Neural progenitor cell (in vitro differentiated cells): Measurements from ENCODE around the gene TMEM236. TPM values are rescaled to one million over a fixed set of nuclear protein-coding genes. Genes with fewer than 3 reads are reported as not detected.

Source experiments
- DNase-seq: peaks from one replicate; pipeline ENCODE4 v3.0.0-alpha.2; 2016; ENCODE audit warnings: low spot score
- H2AFZ ChIP-seq: fragments of 200-600 bp; sonication (generic); replicated peaks from 2 replicates; pipeline ENCODE4 v1.6.1; 2016; ENCODE audit warnings: antibody characterized with exemption
- H3F3A ChIP-seq: fragments of 200-600 bp; sonication (generic); 2 replicates; pipeline ENCODE4 v1.6.1; 2016; ENCODE audit warnings: antibody characterized with exemption, low read depth
- H3K27ac ChIP-seq: fragments of 200-600 bp; sonication (generic); 2 replicates; pipeline ENCODE4 v1.5.1; 2016; ENCODE audit warnings: mild to moderate bottlenecking
- H3K27me3 ChIP-seq: fragments of 200-600 bp; sonication (generic); 2 replicates; pipeline ENCODE4 v1.6.1; 2016; ENCODE audit warnings: mild to moderate bottlenecking, moderate library complexity
- H3K36me3 ChIP-seq: fragments of 200-600 bp; sonication (generic); 2 replicates; pipeline ENCODE4 v1.5.1; 2016
- H3K4me1 ChIP-seq: fragments of 200-600 bp; sonication (generic); 2 replicates; pipeline ENCODE4 v1.6.1; 2016; ENCODE audit warnings: mixed run types
- H3K4me2 ChIP-seq: fragments of 200-600 bp; sonication (generic); 2 replicates; pipeline ENCODE4 v1.6.1; 2016
- H3K4me3 ChIP-seq: fragments of 200-600 bp; sonication (generic); 2 replicates; pipeline ENCODE4 v1.5.1; 2016
- H3K79me2 ChIP-seq: fragments of 200-600 bp; sonication (generic); 2 replicates; pipeline ENCODE4 v1.6.1; 2016; ENCODE audit warnings: low read depth
- H3K9ac ChIP-seq: fragments of 200-600 bp; sonication (generic); 2 replicates; pipeline ENCODE4 v1.6.1; 2016
- H3K9me3 ChIP-seq: fragments of 200-600 bp; sonication (generic); 2 replicates; pipeline ENCODE4 v1.5.1; 2016; ENCODE audit warnings: low read depth
- H4K20me1 ChIP-seq: fragments of 200-600 bp; sonication (generic); 2 replicates; pipeline ENCODE4 v1.6.1; 2016; ENCODE audit warnings: low read depth
- H3K27ac Mint-ChIP-seq: 3 replicates; pipeline ENCODE4 v1.8.0; 2021; ENCODE audit warnings: mixed read lengths
- H3K27me3 Mint-ChIP-seq: 2 replicates; pipeline ENCODE4 v1.8.0; 2022; ENCODE audit warnings: low read depth, mild to moderate bottlenecking, inconsistent platforms, moderate library complexity, mixed read lengths; ENCODE audit not compliant: insufficient read depth
- H3K36me3 Mint-ChIP-seq: 3 replicates; pipeline ENCODE4 v1.8.0; 2021; ENCODE audit warnings: mixed read lengths
- H3K4me1 Mint-ChIP-seq: 3 replicates; pipeline ENCODE4 v1.8.0; 2021; ENCODE audit warnings: mixed read lengths
- H3K4me3 Mint-ChIP-seq: 3 replicates; pipeline ENCODE4 v1.8.0; 2021; ENCODE audit warnings: mild to moderate bottlenecking, moderate library complexity, mixed read lengths
- H3K9me3 Mint-ChIP-seq: 3 replicates; pipeline ENCODE4 v1.8.0; 2020; ENCODE audit warnings: mixed read lengths
- CTCF ChIP-seq: fragments of 200-600 bp; sonication (generic); IDR thresholded peaks from 2 replicates; pipeline ENCODE4 v1.5.1; 2017; ENCODE audit warnings: antibody characterized with exemption, mild to moderate bottlenecking
- EZH2 ChIP-seq: fragments of 200-600 bp; sonication (generic); IDR thresholded peaks from 2 replicates; pipeline ENCODE4 v1.6.1; 2017; ENCODE audit warnings: antibody characterized with exemption, mild to moderate bottlenecking, moderate library complexity
- EZH2phosphoT487 ChIP-seq: fragments of 200-600 bp; sonication (generic); IDR thresholded peaks from 2 replicates; pipeline ENCODE4 v1.6.1; 2017; ENCODE audit warnings: antibody characterized with exemption
- total RNA-seq: library from RNA; depleted of rRNA; stranded (reverse); fragments of >200 nt; gene quantifications from 2 replicates; pipeline ENCODE4 v1.2.3, GENCODE V29; 2015; ENCODE audit warnings: low replicate concordance

The TMEM236 gene
- total RNA-seq, 1 donor from 2014 or later = not detected

GRCh38 chr10:17785276-17785930, 33.4 kb downstream of the TMEM236 start:
- no peaks in the 10 kb centered on the region for H3F3A ChIP-seq
- no peaks in the 10 kb centered on the region for H3K9me3 ChIP-seq
- Mint-ChIP-seq H3K36me3 (no peaks in the 10 kb centered on the region), H3K4me1 (peaks cover 17% of the 10 kb centered on the region), H3K27me3 (peaks cover 5% of the 10 kb centered on the region), H3K4me3 (no peak overlapping the region), H3K27ac (no peak overlapping the region), H3K9me3 (no peaks in the 10 kb centered on the region)
- no peaks in the 10 kb centered on the region for H3K79me2 ChIP-seq
- H3K4me1 ChIP-seq = peaks cover under 1% of the 10 kb centered on the region
- no peaks in the 10 kb centered on the region for H3K36me3 ChIP-seq
- no peak overlapping the region for H2AFZ ChIP-seq
- H3K27ac ChIP-seq = no peak overlapping the region
- H3K27me3 ChIP-seq = no peaks in the 10 kb centered on the region
- no peak for TF ChIP-seq EZH2phosphoT487
- no peak for TF ChIP-seq EZH2
- TF ChIP-seq CTCF = no peak
- H4K20me1 ChIP-seq = no peaks in the 10 kb centered on the region
- H3K9ac ChIP-seq = no peak overlapping the region
- no peak for DNase-seq
- no peak overlapping the region for H3K4me2 ChIP-seq
- no peak overlapping the region for H3K4me3 ChIP-seq

- no peak overlapping the region for H3K27ac ChIP-seq
- peak overlapping the region; percentile 99 for H3K27ac Mint-ChIP-seq
- no peak for DNase-seq
- H3K9me3 Mint-ChIP-seq = no peaks in the 10 kb centered on the region
- H3K4me3 Mint-ChIP-seq = peak overlapping the region; percentile 63
- H3F3A ChIP-seq = no peaks in the 10 kb centered on the region
- H3K9me3 ChIP-seq = no peaks in the 10 kb centered on the region
- no peaks in the 10 kb centered on the region for H3K36me3 Mint-ChIP-seq
- TF ChIP-seq EZH2 (no peak), EZH2phosphoT487 (no peak), CTCF (no peak)
- H3K36me3 ChIP-seq = no peaks in the 10 kb centered on the region
- H3K79me2 ChIP-seq = no peaks in the 10 kb centered on the region
- H4K20me1 ChIP-seq = no peaks in the 10 kb centered on the region
- no peak overlapping the region for H3K9ac ChIP-seq
- H2AFZ ChIP-seq = no peak overlapping the region
- H3K4me1 ChIP-seq = no peaks in the 10 kb centered on the region
- H3K4me3 ChIP-seq = no peak overlapping the region
- H3K4me2 ChIP-seq = no peak overlapping the region
- peaks cover 15% of the 10 kb centered on the region for H3K4me1 Mint-ChIP-seq
- H3K27me3 Mint-ChIP-seq = peaks cover 2% of the 10 kb centered on the region
- H3K27me3 ChIP-seq = no peaks in the 10 kb centered on the region
These were observed 35.3 kb downstream of the TMEM236 start for GRCh38 chr10:17787087-17787961.

DNA sequence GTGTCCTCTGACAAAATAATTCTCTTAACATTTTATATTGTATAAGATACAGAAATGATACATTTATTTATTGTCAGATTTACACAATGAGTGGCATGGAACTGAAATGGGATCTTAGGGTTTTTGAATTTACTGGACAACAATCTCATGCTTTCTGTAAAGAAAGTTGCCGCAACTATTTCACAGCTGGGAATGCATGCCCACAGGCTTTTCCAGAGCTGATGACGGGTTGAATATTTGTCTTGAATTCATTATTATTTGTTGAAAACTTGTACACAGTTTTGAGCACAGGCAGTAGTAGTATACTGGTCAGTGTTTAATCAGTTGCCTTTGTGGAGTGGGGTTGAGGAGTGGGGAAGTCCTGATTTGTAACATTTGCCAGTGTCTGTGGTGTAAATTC, 36.6 kb downstream of the TMEM236 start:
- no peak overlapping the region for H3K9ac ChIP-seq
- H3K9me3 ChIP-seq = no peaks in the 10 kb centered on the region
- peaks cover 2% of the 10 kb centered on the region for H3K27me3 Mint-ChIP-seq
- no peaks in the 10 kb centered on the region for H3K4me1 ChIP-seq
- peak overlapping the region; percentile 69 for H3K27ac Mint-ChIP-seq
- H3K4me3 ChIP-seq = no peak overlapping the region
- no peaks in the 10 kb centered on the region for H3K79me2 ChIP-seq
- no peak overlapping the region for H3K27ac ChIP-seq
- no peaks in the 10 kb centered on the region for H3K27me3 ChIP-seq
- no peaks in the 10 kb centered on the region for H3K36me3 Mint-ChIP-seq
- TF ChIP-seq EZH2 = no peak
- no peak for TF ChIP-seq CTCF
- TF ChIP-seq EZH2phosphoT487 = no peak
- no peak for DNase-seq
- H3K9me3 Mint-ChIP-seq = no peaks in the 10 kb centered on the region
- peaks cover 15% of the 10 kb centered on the region for H3K4me1 Mint-ChIP-seq
- H3K4me3 Mint-ChIP-seq = no peak overlapping the region
- no peaks in the 10 kb centered on the region for H3K36me3 ChIP-seq
- no peak overlapping the region for H3K4me2 ChIP-seq
- H3F3A ChIP-seq = no peaks in the 10 kb centered on the region
- H4K20me1 ChIP-seq = no peaks in the 10 kb centered on the region
- no peak overlapping the region for H2AFZ ChIP-seq
